HEK293 (cell line): ENCODE measurements around the gene NFATC2IP.

Experiments
- CTCF ChIA-PET: fragments of 350-600 bp; formaldehyde crosslinking; extraction: SDS; loops from one replicate; lab custom pipeline; 2021; ENCODE audit warnings: antibody characterized with exemption; lab: Yijun Ruan, JAX
- POLR2A ChIA-PET: fragments of 300-600 bp; formaldehyde crosslinking; extraction: SDS; loops from one replicate; lab custom pipeline; 2020; ENCODE audit warnings: antibody characterized with exemption, inconsistent platforms; lab: Yijun Ruan, JAX
- H3K27ac ChIP-seq: fragments of 200-500 bp; sonication (Bioruptor generic); 2 replicates; pipeline ENCODE4 v1.5.1; 2014; ENCODE audit warnings: low read depth, low read length, control low read depth, inconsistent platforms; ENCODE audit errors: extremely low read depth
- H3K36me3 ChIP-seq, 2 experiments: fragments of 200-500 bp in 1 of 2; sonication (Bioruptor generic) in 1 of 2; 1 replicate in 1 of 2; 2 replicates in 1 of 2; pipeline ENCODE4 v1.5.1; 2014 to 2017; ENCODE audit warnings: inconsistent platforms in 2 of 2, low read length in 2 of 2; ENCODE audit not compliant: control insufficient read depth in 2 of 2, insufficient read depth in 1 of 2
- H3K4me1 ChIP-seq: fragments of 200-500 bp; sonication (Bioruptor generic); 2 replicates; pipeline ENCODE4 v1.5.1; 2014; ENCODE audit warnings: mild to moderate bottlenecking, low read length, inconsistent platforms; ENCODE audit not compliant: control insufficient read depth, insufficient read depth
- H3K4me3 ChIP-seq: 2 replicates; pipeline ENCODE4 v1.5.1; 2011; ENCODE audit warnings: low read depth, mild to moderate bottlenecking, control low read depth, low read length, moderate library complexity
- H3K9me3 ChIP-seq: fragments of 200-500 bp; sonication (Bioruptor generic); 2 replicates; pipeline ENCODE4 v1.5.1; 2014; ENCODE audit warnings: low read depth, low read length, inconsistent platforms; ENCODE audit not compliant: control insufficient read depth, insufficient read depth
- AEBP2 ChIP-seq: fragments of 450-650 bp; formaldehyde crosslinking; IDR thresholded peaks from 2 replicates; pipeline ENCODE4 v1.5.1; 2016; ENCODE audit warnings: missing biosample characterization, missing genetic modification characterization, borderline replicate concordance
- HIC1 ChIP-seq: fragments of 450-650 bp; formaldehyde crosslinking; IDR thresholded peaks from 2 replicates; pipeline ENCODE4 v1.5.1; 2016; ENCODE audit warnings: missing biosample characterization, missing genetic modification characterization
- PRDM6 ChIP-seq: fragments of 450-650 bp; formaldehyde crosslinking; IDR thresholded peaks from 2 replicates; pipeline ENCODE4 v1.5.1; 2017; ENCODE audit warnings: missing biosample characterization, missing genetic modification characterization
- SP3 ChIP-seq: fragments of 450-650 bp; formaldehyde crosslinking; IDR thresholded peaks from 2 replicates; pipeline ENCODE4 v1.5.1; 2016; ENCODE audit warnings: missing biosample characterization, missing genetic modification characterization
- ZBTB10 ChIP-seq: fragments of 450-650 bp; formaldehyde crosslinking; IDR thresholded peaks from 2 replicates; pipeline ENCODE4 v1.5.1; 2016; ENCODE audit warnings: missing biosample characterization, missing genetic modification characterization
- ZBTB17 ChIP-seq: fragments of 450-650 bp; formaldehyde crosslinking; IDR thresholded peaks from 2 replicates; pipeline ENCODE4 v1.5.1; 2016; ENCODE audit warnings: missing biosample characterization, missing genetic modification characterization
- ZBTB44 ChIP-seq: fragments of 450-650 bp; IDR thresholded peaks from 2 replicates; pipeline ENCODE4 v1.5.1; 2018; ENCODE audit warnings: missing biosample characterization, mild to moderate bottlenecking, missing genetic modification characterization
- ZNF10 ChIP-seq: fragments of 450-650 bp; formaldehyde crosslinking; IDR thresholded peaks from 2 replicates; pipeline ENCODE4 v1.5.1; 2017; ENCODE audit warnings: missing biosample characterization, missing genetic modification characterization
- ZNF112 ChIP-seq: fragments of 450-650 bp; formaldehyde crosslinking; IDR thresholded peaks from 2 replicates; pipeline ENCODE4 v1.5.0; 2017; ENCODE audit warnings: missing biosample characterization, missing genetic modification characterization
- ZNF155 ChIP-seq: fragments of 450-650 bp; formaldehyde crosslinking; IDR thresholded peaks from 2 replicates; pipeline ENCODE4 v1.5.1; 2016; ENCODE audit warnings: missing biosample characterization, missing genetic modification characterization
- ZNF248 ChIP-seq: fragments of 450-650 bp; formaldehyde crosslinking; IDR thresholded peaks from 2 replicates; pipeline ENCODE4 v1.5.1; 2017; ENCODE audit warnings: missing biosample characterization, missing genetic modification characterization
- ZNF26 ChIP-seq: fragments of 450-650 bp; formaldehyde crosslinking; IDR thresholded peaks from 2 replicates; pipeline ENCODE4 v1.5.1; 2016; ENCODE audit warnings: missing biosample characterization, missing genetic modification characterization
- ZNF48 ChIP-seq: fragments of 450-650 bp; formaldehyde crosslinking; IDR thresholded peaks from 2 replicates; pipeline ENCODE4 v1.5.1; 2016; ENCODE audit warnings: missing biosample characterization, missing genetic modification characterization
- ZNF488 ChIP-seq: fragments of 450-650 bp; formaldehyde crosslinking; IDR thresholded peaks from 2 replicates; pipeline ENCODE4 v1.5.1; 2016; ENCODE audit warnings: missing biosample characterization, missing genetic modification characterization
- ZNF514 ChIP-seq: fragments of 450-650 bp; formaldehyde crosslinking; IDR thresholded peaks from 2 replicates; pipeline ENCODE4 v1.5.1; 2016; ENCODE audit warnings: missing biosample characterization, missing genetic modification characterization
- ZNF521 ChIP-seq: fragments of 450-650 bp; formaldehyde crosslinking; IDR thresholded peaks from 2 replicates; pipeline ENCODE4 v1.5.1; 2017; ENCODE audit warnings: missing biosample characterization, mild to moderate bottlenecking, missing genetic modification characterization
- ZNF639 ChIP-seq: fragments of 450-650 bp; formaldehyde crosslinking; IDR thresholded peaks from 2 replicates; pipeline ENCODE4 v1.5.1; 2016; ENCODE audit warnings: missing biosample characterization, missing genetic modification characterization
- ZNF777 ChIP-seq: fragments of 450-650 bp; formaldehyde crosslinking; IDR thresholded peaks from 2 replicates; pipeline ENCODE4 v1.5.1; 2017; ENCODE audit warnings: missing biosample characterization, missing genetic modification characterization, borderline replicate concordance
- ZNF791 ChIP-seq: fragments of 450-650 bp; formaldehyde crosslinking; IDR thresholded peaks from 2 replicates; pipeline ENCODE4 v1.5.1; 2016; ENCODE audit warnings: missing biosample characterization, missing genetic modification characterization

Gene NFATC2IP

GRCh38 chr16:28924399-28924761 lies 26.4 kb upstream of the NFATC2IP start:
- peaks cover 0 to 3% of the 10 kb centered on the region in 2 experiments; a peak in 2 of 3 replicates for H3K36me3 ChIP-seq
- POLR2A ChIA-PET, result interaction anchor here (1.4 to 2.8 kb wide), 4 partner anchors 9 to 78 kb away, joined by 5 to 10 read pairs (median 7); partner anchors contain the start of genes SH2B1 and TUFM
- no peak overlapping the region for H3K27ac ChIP-seq
- H3K9me3 ChIP-seq, result no peaks in the 10 kb centered on the region
- no peak for TF ChIP-seq ZNF488 (tag by site-specific recombination)
- peak; percentile 77 for TF ChIP-seq ZNF10 (tag by site-specific recombination)
- no peak for TF ChIP-seq PRDM6 (tag by site-specific recombination)
- TF ChIP-seq ZNF639 (tag by site-specific recombination), result 0 out of 2 replicates have a peak, but pooled peaks have one; percentile 28
- 0 out of 2 replicates have a peak, but pooled peaks cover 4% of the 10 kb centered on the region for H3K4me1 ChIP-seq
- peak overlapping the region; percentile 91 for H3K4me3 ChIP-seq
- CTCF ChIA-PET, result interaction anchor here (0.9 to 2.0 kb wide), 3 partner anchors 21 to 78 kb away, joined by 3 to 9 read pairs (median 3); partner anchors contain the start of gene TUFM

- Histone ChIP-seq H3K9me3 (no peaks in the 10 kb centered on the region), H3K36me3 (no peaks in the 10 kb centered on the region), H3K4me1 (0 out of 2 replicates have a peak, but pooled peaks cover 4% of the 10 kb centered on the region), H3K27ac (peak within 1 kb of the TSS; percentile 95), H3K4me3 (peak within 1 kb of the TSS; percentile 91)
- POLR2A ChIA-PET, result interaction anchor here (0.7 to 2.8 kb wide), 7 partner anchors 10 to 79 kb away, joined by 3 to 10 read pairs (median 5); partner anchors contain the start of genes LAT, NFATC2IP, SH2B1 and TUFM
- CTCF ChIA-PET, result interaction anchor here (0.5 to 2.9 kb wide), 3 partner anchors 20 to 328 kb away, joined by 3 to 22 read pairs (median 6); partner anchors contain the start of gene SULT1A2
- TF ChIP-seq ZBTB17, result peak; percentile 83
- peak; percentile 91; the same call in 1 of the 2 replicates for TF ChIP-seq ZNF777 (tag by site-specific recombination)
- TF ChIP-seq SP3 (tag by site-specific recombination), result peak; percentile 98
- no peak for TF ChIP-seq ZNF155 (tag by site-specific recombination)
- TF ChIP-seq ZNF248 (tag by site-specific recombination), result no peak
- no peak for TF ChIP-seq HIC1 (tag by site-specific recombination)
- no peak for TF ChIP-seq ZBTB44
- TF ChIP-seq ZNF26 (tag by site-specific recombination), result no peak
- no peak for TF ChIP-seq ZNF791
- TF ChIP-seq ZNF112, result no peak
- no peak for TF ChIP-seq AEBP2 (tag by site-specific recombination)
- TF ChIP-seq ZNF514, result no peak
- no peak for TF ChIP-seq ZNF521 (tag by site-specific recombination)
- no peak for TF ChIP-seq ZBTB10
- no peak for TF ChIP-seq ZNF48 (tag by site-specific recombination)
Observed at GRCh38 chr16:28924762-28925385, 25.9 kb upstream of the NFATC2IP start, which contains the start of gene RABEP2. TSS of gene RABEP2 (minus strand) at chr16:28925238. CDS start at chr16:28925163, 75 bp downstream.
